Measurements from ENCODE around the gene HACD2. TPM values are rescaled to one million over a fixed set of nuclear protein-coding genes. Genes with fewer than 3 reads are reported as not detected.

Gene HACD2
- total and polyA plus RNA-seq, 2 donors (not counting 3 experiments of a cell fraction or from before 2014, with no cell fraction given), result 17.0 to 20.9 TPM

DNA sequence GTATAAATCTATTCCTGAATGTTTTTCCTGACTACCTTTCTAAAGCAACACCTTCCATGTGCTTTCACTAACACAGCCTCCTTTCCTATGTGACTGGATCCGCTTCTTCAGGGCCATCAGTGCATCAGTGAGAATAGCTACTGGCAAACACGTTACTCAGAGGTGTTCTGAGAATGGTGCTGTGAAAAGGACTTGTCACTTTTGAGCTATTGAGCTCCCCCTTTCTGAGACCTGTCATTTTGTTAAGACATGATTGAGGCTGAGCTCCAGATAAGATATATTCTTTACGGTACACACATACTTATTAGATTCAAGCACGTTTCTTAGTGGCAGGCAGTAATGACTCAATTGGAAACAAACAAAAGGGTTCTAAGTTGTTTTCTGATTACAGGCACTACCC, 90.9 kb downstream of the HACD2 start:
- BruUV-seq (replicated peaks), result no TSS peak
- FAIRE-seq (no peak), DNase-seq (ENCODE audit: low read depth, low spot score) (no peak)
- Histone ChIP-seq H3K4me1 (ENCODE audit: control insufficient read depth, extremely low read depth, insufficient read depth, low read length) (no peaks in the 10 kb centered on the region), H3K27me3 (ENCODE audit: control insufficient read depth in 2 of 2, insufficient read depth in 2 of 2, low read length in 2 of 2) (no peaks in the 10 kb centered on the region), H3K4me3 (replicated peaks in 1 of 3; ENCODE audit: insufficient read depth in 1 of 3, low read depth in 1 of 3, low read length in 3 of 3) (no peak overlapping the region), H2AFZ (ENCODE audit: low read depth, low read length) (no peak overlapping the region), H3K79me2 (ENCODE audit: control insufficient read depth, insufficient read depth, low read length) (no peaks in the 10 kb centered on the region), H3K9ac (replicated peaks; ENCODE audit: extremely low read depth, insufficient read depth, low read length) (no peak overlapping the region), H3K9me1 (replicated peaks; ENCODE audit: control insufficient read depth, extremely low read depth, insufficient read depth, low read length) (no peaks in the 10 kb centered on the region), H3K36me3 (ENCODE audit: control insufficient read depth in 2 of 2, extremely low read depth in 1 of 2, insufficient read depth in 2 of 2, low read length in 2 of 2) (peaks cover 0 to 2% of the 10 kb centered on the region in 2 experiments), H3K4me2 (ENCODE audit: insufficient read depth, low read length) (no peak overlapping the region), H4K20me1 (replicated peaks; ENCODE audit: control insufficient read depth, extremely low read depth, insufficient read depth, low read length) (no peaks in the 10 kb centered on the region), H3K27ac (ENCODE audit: insufficient read depth, low read depth, low read length) (no peak overlapping the region), H3K9me3 (replicated peaks; ENCODE audit: control insufficient read depth, insufficient read depth, low read length) (no peaks in the 10 kb centered on the region)
- POLR2A ChIA-PET, result no interaction called here
- intact Hi-C loops (cut with micrococcal nuclease) (no loop called here), dilution Hi-C loops (cut with MboI; ENCODE audit: extremely low pct_ligation_motif_present, low sequenced_read_pairs) (no loop called here)
- CTCF ChIA-PET, result interaction anchor here (1.4 kb wide), 1 partner anchor 169 kb away, joined by 3 read pairs; no protein-coding TSS in a partner anchor
- TF ChIP-seq, protein P1, sequence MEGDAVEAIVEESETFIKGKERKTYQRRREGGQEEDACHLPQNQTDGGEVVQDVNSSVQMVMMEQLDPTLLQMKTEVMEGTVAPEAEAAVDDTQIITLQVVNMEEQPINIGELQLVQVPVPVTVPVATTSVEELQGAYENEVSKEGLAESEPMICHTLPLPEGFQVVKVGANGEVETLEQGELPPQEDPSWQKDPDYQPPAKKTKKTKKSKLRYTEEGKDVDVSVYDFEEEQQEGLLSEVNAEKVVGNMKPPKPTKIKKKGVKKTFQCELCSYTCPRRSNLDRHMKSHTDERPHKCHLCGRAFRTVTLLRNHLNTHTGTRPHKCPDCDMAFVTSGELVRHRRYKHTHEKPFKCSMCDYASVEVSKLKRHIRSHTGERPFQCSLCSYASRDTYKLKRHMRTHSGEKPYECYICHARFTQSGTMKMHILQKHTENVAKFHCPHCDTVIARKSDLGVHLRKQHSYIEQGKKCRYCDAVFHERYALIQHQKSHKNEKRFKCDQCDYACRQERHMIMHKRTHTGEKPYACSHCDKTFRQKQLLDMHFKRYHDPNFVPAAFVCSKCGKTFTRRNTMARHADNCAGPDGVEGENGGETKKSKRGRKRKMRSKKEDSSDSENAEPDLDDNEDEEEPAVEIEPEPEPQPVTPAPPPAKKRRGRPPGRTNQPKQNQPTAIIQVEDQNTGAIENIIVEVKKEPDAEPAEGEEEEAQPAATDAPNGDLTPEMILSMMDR (IDR thresholded peaks at IDR 0.05; ENCODE audit: extremely low read depth in 1 of 2, insufficient read depth in 1 of 2, low read depth in 1 of 2, low read length in 2 of 2), result no peak
- TF ChIP-seq, protein P2, sequence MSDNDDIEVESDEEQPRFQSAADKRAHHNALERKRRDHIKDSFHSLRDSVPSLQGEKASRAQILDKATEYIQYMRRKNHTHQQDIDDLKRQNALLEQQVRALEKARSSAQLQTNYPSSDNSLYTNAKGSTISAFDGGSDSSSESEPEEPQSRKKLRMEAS (IDR thresholded peaks at IDR 0.05; ENCODE audit: insufficient read depth, insufficient read length), result no peak
- TF ChIP-seq MYC (IDR thresholded peaks at IDR 0.05; ENCODE audit: low read depth, low read length), result no peak
- TF ChIP-seq JUN (IDR thresholded peaks at IDR 0.05; ENCODE audit: borderline replicate concordance, insufficient read depth, insufficient read length, low read depth), result no peak
- TF ChIP-seq POLR2AphosphoS5 (IDR thresholded peaks at IDR 0.05; ENCODE audit: insufficient read depth, low read depth, low read length), result no peak

Measured in endothelial cell of umbilical vein (primary cell).